ENCODE data around the gene ZNF677.
"Not testable (repeated sequence)": the region's sequence is repeated elsewhere in the genome, so short reads cannot be mapped to it uniquely, and the experiment has no call there.

Gene ZNF677

GRCh38 chr19:53254411-53255341 lies at the start of gene ZNF677:
ZNF677 (minus strand) TSS chr19:53254873; CDS start chr19:53251550, 3,323 bp downstream.
- in situ Hi-C loops (cut with MboI; ENCODE audit: low sequenced_read_pairs, unreplicated experiment), result no loop called here
- peak; percentile 74 for DNase-seq (ENCODE audit: low spot score)
- TF ChIP-seq CTCF (IDR thresholded peaks at IDR 0.05; ENCODE audit: borderline replicate concordance, control extremely low read depth, extremely low read depth, insufficient read depth, missing control alignments), result no peak

- in situ Hi-C loops (cut with MboI; ENCODE audit: low sequenced_read_pairs, unreplicated experiment); DNase-seq (ENCODE audit: low spot score): not testable (repeated sequence)
These were observed 46.7 kb upstream of the ZNF677 start for GRCh38 chr19:53301341-53301740.

- no peak for TF ChIP-seq CTCF (IDR thresholded peaks at IDR 0.05; ENCODE audit: borderline replicate concordance, control extremely low read depth, extremely low read depth, insufficient read depth, missing control alignments)
- in situ Hi-C loops (cut with MboI; ENCODE audit: low sequenced_read_pairs, unreplicated experiment), result no loop called here
- no peak for DNase-seq (ENCODE audit: low spot score)
These were observed 40.2 kb upstream of the ZNF677 start for GRCh38 chr19:53294786-53295441.

- no peak for TF ChIP-seq CTCF (IDR thresholded peaks at IDR 0.05; ENCODE audit: borderline replicate concordance, control extremely low read depth, extremely low read depth, insufficient read depth, missing control alignments)
- in situ Hi-C loops (cut with MboI; ENCODE audit: low sequenced_read_pairs, unreplicated experiment), result no loop called here
- DNase-seq (ENCODE audit: low spot score), result no peak
These were observed 36.3 kb upstream of the ZNF677 start for GRCh38 chr19:53290758-53291549.

GRCh38 chr19:53285087-53285486 lies 30.4 kb upstream of the ZNF677 start:
- TF ChIP-seq CTCF (IDR thresholded peaks at IDR 0.05; ENCODE audit: borderline replicate concordance, control extremely low read depth, extremely low read depth, insufficient read depth, missing control alignments), result no peak
- no peak for DNase-seq (ENCODE audit: low spot score)
- in situ Hi-C loops (cut with MboI; ENCODE audit: low sequenced_read_pairs, unreplicated experiment), result no loop called here

- DNase-seq (ENCODE audit: low spot score); in situ Hi-C loops (cut with MboI; ENCODE audit: low sequenced_read_pairs, unreplicated experiment): not testable (repeated sequence)
These were observed 27.3 kb upstream of the ZNF677 start for GRCh38 chr19:53281947-53282346.

- TF ChIP-seq CTCF (IDR thresholded peaks at IDR 0.05; ENCODE audit: borderline replicate concordance, control extremely low read depth, extremely low read depth, insufficient read depth, missing control alignments), result no peak
- no peak for DNase-seq (ENCODE audit: low spot score)
- in situ Hi-C loops (cut with MboI; ENCODE audit: low sequenced_read_pairs, unreplicated experiment), result no loop called here
These were observed 20.8 kb upstream of the ZNF677 start for GRCh38 chr19:53275480-53275879.
